ENCODE data around the gene MT3.

Gene MT3

GRCh38 chr16:56606476-56607108 lies 17.3 kb downstream of the MT3 start:
- peak; percentile 87 for DNase-seq (ENCODE audit: low read depth)
- TF ChIP-seq CTCF (conservative IDR thresholded peaks at IDR 0.05; ENCODE audit: low read length), result no peak
- H3K4me3 ChIP-seq (ENCODE audit: low read length), result peak overlapping the region; percentile 52

GRCh38 chr16:56607109-56607618 lies 17.8 kb downstream of the MT3 start:
- peak overlapping the region; percentile 55 for H3K4me3 ChIP-seq (ENCODE audit: low read length)
- TF ChIP-seq CTCF (conservative IDR thresholded peaks at IDR 0.05; ENCODE audit: low read length), result no peak
- DNase-seq (ENCODE audit: low read depth), result peak; percentile 99

- no peak for DNase-seq (ENCODE audit: low read depth)
- no peak for TF ChIP-seq CTCF (conservative IDR thresholded peaks at IDR 0.05; ENCODE audit: low read length)
- H3K4me3 ChIP-seq (ENCODE audit: low read length), result peak overlapping the region; percentile 55
Observed at GRCh38 chr16:56607675-56608042, 18.3 kb downstream of the MT3 start.

- peak within 1 kb of the TSS; percentile 89 for H3K4me3 ChIP-seq (ENCODE audit: low read length)
- no peak for TF ChIP-seq CTCF (conservative IDR thresholded peaks at IDR 0.05; ENCODE audit: low read length)
- peak; percentile 97 for DNase-seq (ENCODE audit: low read depth)
Observed at GRCh38 chr16:56608043-56608875, 18.9 kb downstream of the MT3 start, which contains the start of gene MT2A. Gene MT2A (plus strand): TSS chr16:56608584. CDS start chr16:56608656, 72 bp downstream.

- H3K4me3 ChIP-seq (ENCODE audit: low read length), result peak overlapping the region; percentile 89
- TF ChIP-seq CTCF (conservative IDR thresholded peaks at IDR 0.05; ENCODE audit: low read length), result no peak
- DNase-seq (ENCODE audit: low read depth), result no peak
Observed at GRCh38 chr16:56608876-56609462, 19.6 kb downstream of the MT3 start.

- peak; percentile 40 for TF ChIP-seq CTCF (conservative IDR thresholded peaks at IDR 0.05; ENCODE audit: low read length)
- peak; percentile 86 for DNase-seq (ENCODE audit: low read depth)
- H3K4me3 ChIP-seq (ENCODE audit: low read length), result peak overlapping the region; percentile 89
Observed at GRCh38 chr16:56609463-56609921, 20.2 kb downstream of the MT3 start.
